Astrocyte (in vitro differentiated cells and primary cell): ENCODE results near the gene CDKL4. TPM values are rescaled to one million over a fixed set of nuclear protein-coding genes. Genes with fewer than 3 reads are reported as not detected.

Experiments used
- DNase-seq: peaks from one replicate; pipeline ENCODE4 v3.0.0-alpha.2; 2010; ENCODE audit warnings: low read depth
- FAIRE-seq: peaks from 2 replicates; lab custom pipeline; 2011; peaks lifted over from hg19 to GRCh38; lab: Jason Lieb, UNC
- H2AFZ ChIP-seq: 2 replicates; pipeline ENCODE4 v1.6.0; 2012; ENCODE audit warnings: low read depth, low read length, inconsistent platforms
- H3K27ac ChIP-seq: 2 replicates; pipeline ENCODE4 v1.5.1; 2011; ENCODE audit warnings: low read depth, low read length, inconsistent platforms
- H3K27me3 ChIP-seq: 2 replicates; pipeline ENCODE4 v1.6.0; 2011; ENCODE audit warnings: low read length, inconsistent platforms; ENCODE audit not compliant: insufficient read depth
- H3K36me3 ChIP-seq: 2 replicates; pipeline ENCODE4 v1.5.1; 2011; ENCODE audit warnings: low read length, inconsistent platforms; ENCODE audit not compliant: insufficient read depth
- H3K4me1 ChIP-seq: 2 replicates; pipeline ENCODE4 v1.5.1; 2011; ENCODE audit warnings: low read length, inconsistent platforms; ENCODE audit not compliant: insufficient read depth
- H3K4me2 ChIP-seq: 2 replicates; pipeline ENCODE4 v1.6.0; 2012; ENCODE audit warnings: low read length, inconsistent platforms
- H3K4me3 ChIP-seq: 2 replicates; pipeline ENCODE4 v1.5.1; 2011; ENCODE audit warnings: low read depth, mild to moderate bottlenecking, low read length, inconsistent platforms; ENCODE audit not compliant: insufficient read depth
- H3K79me2 ChIP-seq: 2 replicates; pipeline ENCODE4 v1.6.0; 2012; ENCODE audit warnings: mild to moderate bottlenecking, low read length, inconsistent platforms; ENCODE audit not compliant: insufficient read depth
- H3K9ac ChIP-seq: 2 replicates; pipeline ENCODE4 v1.6.0; 2012; ENCODE audit warnings: mild to moderate bottlenecking, low read length, inconsistent platforms
- H3K9me3 ChIP-seq: 2 replicates; pipeline ENCODE4 v1.5.1; 2012; ENCODE audit warnings: low read depth, mild to moderate bottlenecking, low read length, inconsistent platforms; ENCODE audit not compliant: insufficient read depth
- H4K20me1 ChIP-seq: 2 replicates; pipeline ENCODE4 v1.6.0; 2012; ENCODE audit warnings: low read length, inconsistent platforms; ENCODE audit not compliant: insufficient read depth
- H3K27ac Mint-ChIP-seq: one replicate; pipeline ENCODE4 v1.8.0; 2021; ENCODE audit warnings: mild to moderate bottlenecking, mixed read lengths; ENCODE audit not compliant: unreplicated experiment
- H3K27me3 Mint-ChIP-seq: one replicate; pipeline ENCODE4 v1.8.0; 2021; ENCODE audit warnings: low read depth, mixed read lengths; ENCODE audit not compliant: unreplicated experiment
- H3K36me3 Mint-ChIP-seq: one replicate; pipeline ENCODE4 v1.8.0; 2021; ENCODE audit warnings: low read depth, mixed read lengths; ENCODE audit not compliant: unreplicated experiment
- H3K4me1 Mint-ChIP-seq: one replicate; pipeline ENCODE4 v1.8.0; 2021; ENCODE audit warnings: low read depth, mixed read lengths; ENCODE audit not compliant: unreplicated experiment
- H3K4me3 Mint-ChIP-seq: one replicate; pipeline ENCODE4 v1.8.0; 2021; ENCODE audit warnings: mild to moderate bottlenecking, moderate library complexity, mixed read lengths; ENCODE audit not compliant: unreplicated experiment
- H3K9me3 Mint-ChIP-seq: one replicate; pipeline ENCODE4 v1.8.0; 2021; ENCODE audit warnings: mild to moderate bottlenecking, mixed read lengths; ENCODE audit not compliant: unreplicated experiment
- EZH2 ChIP-seq: IDR thresholded peaks from 2 replicates; pipeline ENCODE4 v1.6.1; 2012; ENCODE audit warnings: mild to moderate bottlenecking, low read length, inconsistent platforms; ENCODE audit not compliant: insufficient read depth
- total RNA-seq: library from RNA; stranded (reverse); gene quantifications from 2 replicates; pipeline ENCODE4 v1.2.1, GENCODE V29; 2021
- TF ChIP-seq, protein P1 (sequence below): IDR thresholded peaks from 2 replicates; pipeline ENCODE4 v1.5.1; 2011; ENCODE audit warnings: low read depth, mild to moderate bottlenecking, inconsistent platforms, low read length, moderate library complexity; ENCODE audit not compliant: insufficient read depth

CDKL4 gene
- total RNA-seq, 1 donor from 2014 or later: 1.4 TPM

DNA sequence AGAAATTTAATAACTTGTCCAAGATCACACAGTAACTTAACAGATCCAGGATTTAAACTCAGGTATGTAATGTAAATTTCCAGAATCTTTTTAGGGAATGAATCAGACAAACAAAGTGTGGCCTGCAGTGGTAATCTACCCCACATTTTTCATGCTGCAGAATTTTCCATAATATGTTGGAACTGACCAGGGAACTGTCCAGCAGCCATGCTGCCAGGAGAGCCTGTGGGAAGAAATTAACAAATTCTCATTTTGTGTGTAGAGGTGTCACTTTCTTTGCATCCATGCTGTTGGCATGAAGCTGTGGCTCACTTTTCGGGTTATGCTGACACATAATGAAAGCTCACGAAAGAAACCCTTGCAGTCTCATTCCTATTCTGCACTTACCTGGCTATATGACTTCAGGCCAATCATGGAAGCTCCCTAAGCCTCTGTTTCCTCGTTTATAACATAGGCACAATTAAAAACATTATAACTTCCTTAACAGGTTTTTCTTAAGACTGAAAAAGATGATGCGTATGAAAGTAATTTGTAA, 54.7 kb downstream of the CDKL4 start:
- no peaks in the 10 kb centered on the region for H3K27me3 Mint-ChIP-seq
- Histone ChIP-seq H3K4me3 (no peak overlapping the region), H3K4me1 (no peaks in the 10 kb centered on the region), H4K20me1 (no peaks in the 10 kb centered on the region), H3K9me3 (no peaks in the 10 kb centered on the region), H3K79me2 (no peaks in the 10 kb centered on the region), H3K36me3 (no peaks in the 10 kb centered on the region), H3K27ac (no peak overlapping the region), H3K9ac (no peak overlapping the region), H3K27me3 (no peaks in the 10 kb centered on the region), H3K4me2 (no peak overlapping the region), H2AFZ (no peak overlapping the region)
- no peak for TF ChIP-seq EZH2
- no peaks in the 10 kb centered on the region for H3K4me1 Mint-ChIP-seq
- no peak overlapping the region for H3K27ac Mint-ChIP-seq
- H3K9me3 Mint-ChIP-seq: no peaks in the 10 kb centered on the region
- peaks cover 6% of the 10 kb centered on the region for H3K36me3 Mint-ChIP-seq
- H3K4me3 Mint-ChIP-seq: no peak overlapping the region
- no peak for DNase-seq
- FAIRE-seq: no peak

DNA sequence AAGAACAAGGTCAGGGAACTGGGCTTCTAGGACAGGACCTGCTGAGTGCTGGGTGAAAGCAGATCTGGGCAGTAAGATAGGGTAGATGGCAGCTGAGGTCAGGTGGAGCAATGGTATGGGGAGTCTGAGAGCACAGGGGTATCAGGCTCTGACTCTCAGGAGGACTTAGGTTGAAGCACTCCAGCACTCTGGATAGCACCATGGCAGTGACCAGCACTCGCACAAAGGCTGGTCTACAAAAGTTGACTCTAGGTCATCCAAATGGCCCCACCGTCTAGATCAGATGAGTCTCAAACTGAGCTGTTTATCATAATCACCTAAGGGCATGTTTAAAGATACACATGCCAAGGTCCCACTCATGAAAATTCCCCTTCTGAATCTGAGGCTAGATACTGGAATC, 60.1 kb downstream of the CDKL4 start:
- Histone ChIP-seq H3K36me3 (no peaks in the 10 kb centered on the region), H3K9ac (no peak overlapping the region), H3K27me3 (no peaks in the 10 kb centered on the region), H3K4me3 (no peak overlapping the region), H2AFZ (no peak overlapping the region), H3K27ac (no peak overlapping the region), H3K9me3 (no peaks in the 10 kb centered on the region), H4K20me1 (no peaks in the 10 kb centered on the region), H3K4me1 (no peaks in the 10 kb centered on the region), H3K4me2 (no peak overlapping the region), H3K79me2 (no peaks in the 10 kb centered on the region)
- no peak for FAIRE-seq
- H3K9me3 Mint-ChIP-seq: no peaks in the 10 kb centered on the region
- DNase-seq: no peak
- no peak overlapping the region for H3K27ac Mint-ChIP-seq
- H3K27me3 Mint-ChIP-seq: no peaks in the 10 kb centered on the region
- TF ChIP-seq, protein P1, sequence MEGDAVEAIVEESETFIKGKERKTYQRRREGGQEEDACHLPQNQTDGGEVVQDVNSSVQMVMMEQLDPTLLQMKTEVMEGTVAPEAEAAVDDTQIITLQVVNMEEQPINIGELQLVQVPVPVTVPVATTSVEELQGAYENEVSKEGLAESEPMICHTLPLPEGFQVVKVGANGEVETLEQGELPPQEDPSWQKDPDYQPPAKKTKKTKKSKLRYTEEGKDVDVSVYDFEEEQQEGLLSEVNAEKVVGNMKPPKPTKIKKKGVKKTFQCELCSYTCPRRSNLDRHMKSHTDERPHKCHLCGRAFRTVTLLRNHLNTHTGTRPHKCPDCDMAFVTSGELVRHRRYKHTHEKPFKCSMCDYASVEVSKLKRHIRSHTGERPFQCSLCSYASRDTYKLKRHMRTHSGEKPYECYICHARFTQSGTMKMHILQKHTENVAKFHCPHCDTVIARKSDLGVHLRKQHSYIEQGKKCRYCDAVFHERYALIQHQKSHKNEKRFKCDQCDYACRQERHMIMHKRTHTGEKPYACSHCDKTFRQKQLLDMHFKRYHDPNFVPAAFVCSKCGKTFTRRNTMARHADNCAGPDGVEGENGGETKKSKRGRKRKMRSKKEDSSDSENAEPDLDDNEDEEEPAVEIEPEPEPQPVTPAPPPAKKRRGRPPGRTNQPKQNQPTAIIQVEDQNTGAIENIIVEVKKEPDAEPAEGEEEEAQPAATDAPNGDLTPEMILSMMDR: no peak
- TF ChIP-seq EZH2: no peak
- no peak overlapping the region for H3K4me3 Mint-ChIP-seq
- peaks cover 15% of the 10 kb centered on the region for H3K36me3 Mint-ChIP-seq
- H3K4me1 Mint-ChIP-seq: peaks cover 8% of the 10 kb centered on the region

DNA sequence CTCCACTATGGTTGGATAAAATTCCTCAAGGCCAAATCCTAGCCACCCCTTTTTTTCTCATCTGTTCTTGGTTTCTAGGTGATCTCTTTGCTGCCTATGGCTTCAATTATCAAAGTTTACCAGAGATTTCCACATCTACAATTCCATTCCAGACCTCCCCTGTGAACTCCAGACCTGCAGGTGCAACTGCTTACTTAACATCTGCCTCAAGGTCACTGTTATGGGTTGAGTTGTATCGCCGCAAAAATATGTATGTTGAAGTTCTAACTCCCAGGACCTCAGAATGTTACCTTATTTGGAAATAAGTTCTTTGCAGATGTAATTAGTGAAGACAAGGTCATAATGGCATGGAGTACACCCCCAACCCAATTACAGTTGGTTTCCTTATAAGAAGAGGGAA, 62.5 kb downstream of the CDKL4 start:
- Histone ChIP-seq H4K20me1 (no peaks in the 10 kb centered on the region), H3K27ac (no peak overlapping the region), H3K9me3 (no peaks in the 10 kb centered on the region), H3K79me2 (no peaks in the 10 kb centered on the region), H3K4me2 (no peak overlapping the region), H3K36me3 (no peaks in the 10 kb centered on the region), H3K4me3 (no peak overlapping the region), H3K9ac (no peak overlapping the region), H3K4me1 (no peaks in the 10 kb centered on the region), H2AFZ (no peak overlapping the region), H3K27me3 (no peaks in the 10 kb centered on the region)
- DNase-seq (no peak), FAIRE-seq (no peak)
- H3K4me1 Mint-ChIP-seq: peaks cover 8% of the 10 kb centered on the region
- H3K4me3 Mint-ChIP-seq: no peak overlapping the region
- H3K27me3 Mint-ChIP-seq: no peaks in the 10 kb centered on the region
- TF ChIP-seq, protein P1: no peak
- TF ChIP-seq EZH2: no peak
- peaks cover 18% of the 10 kb centered on the region for H3K36me3 Mint-ChIP-seq
- no peak overlapping the region for H3K27ac Mint-ChIP-seq
- no peaks in the 10 kb centered on the region for H3K9me3 Mint-ChIP-seq
